Smooth muscle cell (in vitro differentiated cells): Measurements from ENCODE around the gene TRAPPC12. TPM values are rescaled to one million over a fixed set of nuclear protein-coding genes. Genes with fewer than 3 reads are reported as not detected.
A peak's percentile ranks its signal among the peaks of the same experiment; 100 is the strongest.
"Not testable (repeated sequence)": the region's sequence is repeated elsewhere in the genome, so short reads cannot be mapped to it uniquely, and the experiment has no call there.

Experiments used
- DNase-seq: peaks from one replicate; lab custom pipeline; 2025; ENCODE audit not compliant: unreplicated experiment; lab: John Stamatoyannopoulos, UW
- H2AFZ ChIP-seq: fragments of 200-600 bp; sonication (generic); 2 replicates; pipeline ENCODE4 v1.6.0; 2016; ENCODE audit warnings: antibody characterized with exemption, low read depth, mild to moderate bottlenecking
- H3F3A ChIP-seq: fragments of 200-600 bp; sonication (generic); 2 replicates; pipeline ENCODE4 v1.6.0; 2017; ENCODE audit warnings: antibody characterized with exemption, low read depth
- H3K27ac ChIP-seq: fragments of 200-600 bp; sonication (generic); 2 replicates; pipeline ENCODE4 v1.5.1; 2016; ENCODE audit warnings: low read depth, mild to moderate bottlenecking
- H3K27me3 ChIP-seq: fragments of 200-600 bp; sonication (generic); 2 replicates; pipeline ENCODE4 v1.6.1; 2016; ENCODE audit warnings: low read depth, mild to moderate bottlenecking
- H3K36me3 ChIP-seq: fragments of 200-600 bp; sonication (generic); 2 replicates; pipeline ENCODE4 v1.5.1; 2016; ENCODE audit warnings: low read depth
- H3K4me1 ChIP-seq: fragments of 200-600 bp; sonication (generic); 2 replicates; pipeline ENCODE4 v1.5.1; 2016; ENCODE audit warnings: low read depth
- H3K4me2 ChIP-seq: fragments of 200-600 bp; sonication (generic); 2 replicates; pipeline ENCODE4 v1.6.0; 2016; ENCODE audit warnings: mild to moderate bottlenecking
- H3K4me3 ChIP-seq: fragments of 200-600 bp; sonication (generic); 2 replicates; pipeline ENCODE4 v1.5.1; 2016; ENCODE audit warnings: mild to moderate bottlenecking
- H3K79me2 ChIP-seq: fragments of 200-600 bp; sonication (generic); 2 replicates; pipeline ENCODE4 v1.6.0; 2016; ENCODE audit warnings: low read depth, mild to moderate bottlenecking
- H3K9ac ChIP-seq: fragments of 200-600 bp; sonication (generic); 2 replicates; pipeline ENCODE4 v1.6.0; 2016; ENCODE audit warnings: low read depth
- H3K9me3 ChIP-seq: fragments of 200-600 bp; sonication (generic); replicated peaks from 2 replicates; pipeline ENCODE4 v1.5.1; 2016; ENCODE audit warnings: low read depth
- H4K20me1 ChIP-seq: fragments of 200-600 bp; sonication (generic); 2 replicates; pipeline ENCODE4 v1.6.0; 2016; ENCODE audit warnings: low read depth
- CTCF ChIP-seq: fragments of 200-600 bp; sonication (generic); IDR thresholded peaks from 2 replicates; pipeline ENCODE4 v1.5.1; 2017; ENCODE audit warnings: borderline replicate concordance, mild to moderate bottlenecking, antibody characterized with exemption; ENCODE audit not compliant: insufficient read depth, poor library complexity, severe bottlenecking
- WGBS: methylation state at CpG from one replicate; pipeline ENCODE4 v1.1.7; 2016; ENCODE audit warnings: low lambda C conversion rate; 5-methylcytosine and 5-hydroxymethylcytosine counted together
- polyA plus RNA-seq: library from polyadenylated mRNA; unstranded; fragments of >200 nt; fragmentation: Nextera tagmentation; extraction: Ambion mirVana; gene quantifications from 2 replicates; pipeline ENCODE4 v1.2.1, GENCODE V29; 2016
- total RNA-seq: library from RNA; depleted of rRNA; stranded (reverse); fragments of >200 nt; gene quantifications from 2 replicates; pipeline ENCODE4 v1.2.3, GENCODE V29; 2014

The TRAPPC12 gene
- total and polyA plus RNA-seq, 2 experiments from 2014 or later: 26.0 to 55.4 TPM

- H3K79me2 ChIP-seq: no peaks in the 10 kb centered on the region
- H3K4me1 ChIP-seq: peaks cover 4% of the 10 kb centered on the region
- DNase-seq: no peak
- H2AFZ ChIP-seq: no peak overlapping the region
- no peaks in the 10 kb centered on the region for H3K36me3 ChIP-seq
- no peaks in the 10 kb centered on the region for H3K9me3 ChIP-seq
- TF ChIP-seq CTCF: no peak
- 94% methylated on average over 17 of the region's 17 CpGs for WGBS
- H4K20me1 ChIP-seq: no peaks in the 10 kb centered on the region
- no peak overlapping the region for H3K9ac ChIP-seq
- no peak overlapping the region for H3K27ac ChIP-seq
- H3K4me2 ChIP-seq: no peak overlapping the region
- H3F3A ChIP-seq: no peaks in the 10 kb centered on the region
- no peak overlapping the region for H3K4me3 ChIP-seq
- no peaks in the 10 kb centered on the region for H3K27me3 ChIP-seq
These were observed 112.4 kb downstream of the TRAPPC12 start for GRCh38 chr2:3491716-3492474.

- WGBS: 91% methylated on average over 12 of the region's 12 CpGs
- H3K79me2 ChIP-seq, H3K36me3 ChIP-seq, DNase-seq, H2AFZ ChIP-seq, H4K20me1 ChIP-seq, H3K27me3 ChIP-seq, H3F3A ChIP-seq, H3K4me1 ChIP-seq, H3K9ac ChIP-seq, H3K4me3 ChIP-seq, H3K4me2 ChIP-seq, H3K9me3 ChIP-seq: not testable (repeated sequence)
- peak overlapping the region; percentile 45 for H3K27ac ChIP-seq
These were observed 112.9 kb downstream of the TRAPPC12 start for GRCh38 chr2:3492475-3492787.

- Histone ChIP-seq H3K79me2 (no peaks in the 10 kb centered on the region), H2AFZ (no peak overlapping the region), H3F3A (no peaks in the 10 kb centered on the region), H3K4me3 (no peak overlapping the region), H4K20me1 (no peaks in the 10 kb centered on the region), H3K27me3 (no peaks in the 10 kb centered on the region), H3K27ac (peak overlapping the region; percentile 45), H3K9ac (no peak overlapping the region), H3K36me3 (no peaks in the 10 kb centered on the region), H3K9me3 (no peaks in the 10 kb centered on the region), H3K4me2 (peak overlapping the region; percentile 59), H3K4me1 (peaks cover 4% of the 10 kb centered on the region)
- WGBS: 61% methylated on average over 29 of the region's 29 CpGs
- TF ChIP-seq CTCF: no peak
- no peak for DNase-seq
These were observed 113.6 kb downstream of the TRAPPC12 start for GRCh38 chr2:3492951-3493614.

- Histone ChIP-seq H3K9me3 (no peaks in the 10 kb centered on the region), H3K36me3 (no peaks in the 10 kb centered on the region), H3K27ac (peak overlapping the region; percentile 45), H3K4me2 (peak overlapping the region; percentile 59), H3F3A (no peaks in the 10 kb centered on the region), H3K4me1 (peaks cover 4% of the 10 kb centered on the region), H3K79me2 (no peaks in the 10 kb centered on the region), H3K27me3 (no peaks in the 10 kb centered on the region), H4K20me1 (no peaks in the 10 kb centered on the region), H3K4me3 (no peak overlapping the region), H3K9ac (no peak overlapping the region), H2AFZ (no peak overlapping the region)
- no peak for DNase-seq
- no peak for TF ChIP-seq CTCF
- 39% methylated on average over 10 of the region's 10 CpGs for WGBS
These were observed 114.1 kb downstream of the TRAPPC12 start for GRCh38 chr2:3493615-3494007.
